HEK293 (cell line): ENCODE results near the gene C12orf57.

ENCODE experiments used
- CTCF ChIA-PET: fragments of 350-600 bp; formaldehyde crosslinking; extraction: SDS; loops from one replicate; lab custom pipeline; 2021; ENCODE audit warnings: antibody characterized with exemption; lab: Yijun Ruan, JAX
- POLR2A ChIA-PET: fragments of 300-600 bp; formaldehyde crosslinking; extraction: SDS; loops from one replicate; lab custom pipeline; 2020; ENCODE audit warnings: antibody characterized with exemption, inconsistent platforms; lab: Yijun Ruan, JAX
- H3K27ac ChIP-seq: fragments of 200-500 bp; sonication (Bioruptor generic); 2 replicates; pipeline ENCODE4 v1.5.1; 2014; ENCODE audit warnings: low read depth, low read length, control low read depth, inconsistent platforms; ENCODE audit errors: extremely low read depth
- H3K36me3 ChIP-seq, 2 experiments: fragments of 200-500 bp in 1 of 2; sonication (Bioruptor generic) in 1 of 2; 1 replicate in 1 of 2; 2 replicates in 1 of 2; pipeline ENCODE4 v1.5.1; 2014 to 2017; ENCODE audit warnings: inconsistent platforms in 2 of 2, low read length in 2 of 2; ENCODE audit not compliant: control insufficient read depth in 2 of 2, insufficient read depth in 1 of 2
- H3K4me1 ChIP-seq: fragments of 200-500 bp; sonication (Bioruptor generic); 2 replicates; pipeline ENCODE4 v1.5.1; 2014; ENCODE audit warnings: mild to moderate bottlenecking, low read length, inconsistent platforms; ENCODE audit not compliant: control insufficient read depth, insufficient read depth
- H3K4me3 ChIP-seq: 2 replicates; pipeline ENCODE4 v1.5.1; 2011; ENCODE audit warnings: low read depth, mild to moderate bottlenecking, control low read depth, low read length, moderate library complexity
- H3K9me3 ChIP-seq: fragments of 200-500 bp; sonication (Bioruptor generic); 2 replicates; pipeline ENCODE4 v1.5.1; 2014; ENCODE audit warnings: low read depth, low read length, inconsistent platforms; ENCODE audit not compliant: control insufficient read depth, insufficient read depth
- GFI1B ChIP-seq: fragments of 450-650 bp; formaldehyde crosslinking; IDR thresholded peaks from 2 replicates; pipeline ENCODE4 v1.5.1; 2016; ENCODE audit warnings: missing biosample characterization, missing genetic modification characterization
- GLIS2 ChIP-seq: fragments of 450-650 bp; formaldehyde crosslinking; IDR thresholded peaks from 2 replicates; pipeline ENCODE4 v1.5.1; 2016; ENCODE audit warnings: missing biosample characterization, missing genetic modification characterization
- HOXD13 ChIP-seq: sonication (generic); formaldehyde crosslinking; IDR thresholded peaks from 2 replicates; pipeline ENCODE4 v1.8.0; 2022; ENCODE audit warnings: missing genetic modification reagents, borderline replicate concordance
- ZBTB7A ChIP-seq: fragments of 450-650 bp; formaldehyde crosslinking; IDR thresholded peaks from 2 replicates; pipeline ENCODE4 v1.5.1; 2016; ENCODE audit warnings: low read depth, missing biosample characterization, missing genetic modification characterization
- ZFHX2 ChIP-seq: fragments of 450-650 bp; formaldehyde crosslinking; conservative IDR thresholded peaks from 2 replicates; pipeline ENCODE4 v1.5.1; 2016; ENCODE audit warnings: missing biosample characterization, missing genetic modification characterization
- ZFP37 ChIP-seq: fragments of 450-650 bp; formaldehyde crosslinking; IDR thresholded peaks from 2 replicates; pipeline ENCODE4 v1.5.1; 2016; ENCODE audit warnings: missing biosample characterization, missing genetic modification characterization
- ZFP69B ChIP-seq: fragments of 450-650 bp; formaldehyde crosslinking; IDR thresholded peaks from 2 replicates; pipeline ENCODE4 v1.5.1; 2016; ENCODE audit warnings: missing biosample characterization, missing genetic modification characterization
- ZNF140 ChIP-seq: fragments of 450-650 bp; formaldehyde crosslinking; IDR thresholded peaks from 2 replicates; pipeline ENCODE4 v1.5.1; 2016; ENCODE audit warnings: missing biosample characterization, missing genetic modification characterization
- ZNF169 ChIP-seq: fragments of 450-650 bp; formaldehyde crosslinking; IDR thresholded peaks from 2 replicates; pipeline ENCODE4 v1.5.1; 2016; ENCODE audit warnings: missing biosample characterization, missing genetic modification characterization
- ZNF19 ChIP-seq: fragments of 450-650 bp; formaldehyde crosslinking; IDR thresholded peaks from 2 replicates; pipeline ENCODE4; 2016; ENCODE audit warnings: missing biosample characterization, missing genetic modification characterization, low read depth
- ZNF223 ChIP-seq: fragments of 450-650 bp; formaldehyde crosslinking; IDR thresholded peaks from 2 replicates; pipeline ENCODE4 v1.5.1; 2016; ENCODE audit warnings: missing biosample characterization, missing genetic modification characterization
- ZNF391 ChIP-seq: fragments of 450-650 bp; formaldehyde crosslinking; IDR thresholded peaks from 2 replicates; pipeline ENCODE4 v1.5.1; 2016; ENCODE audit warnings: low read depth, missing biosample characterization, missing genetic modification characterization, borderline replicate concordance
- ZNF529 ChIP-seq: fragments of 450-650 bp; formaldehyde crosslinking; IDR thresholded peaks from 2 replicates; pipeline ENCODE4 v1.5.1; 2017; ENCODE audit warnings: missing genetic modification characterization, missing biosample characterization; ENCODE audit not compliant: insufficient replicate concordance
- ZNF626 ChIP-seq: fragments of 450-650 bp; sonication (Bioruptor Pico); formaldehyde crosslinking; IDR thresholded peaks from 2 replicates; pipeline ENCODE4 v1.5.1; 2018; ENCODE audit warnings: missing biosample characterization, missing genetic modification characterization, inconsistent platforms
- TF ChIP-seq, protein P1 (sequence below): fragments of 450-650 bp; formaldehyde crosslinking; conservative IDR thresholded peaks from 2 replicates; pipeline ENCODE4 v1.5.1; 2016; ENCODE audit warnings: low read depth, missing biosample characterization, missing genetic modification characterization
- TF ChIP-seq, protein P2 (sequence below): fragments of 450-650 bp; formaldehyde crosslinking; IDR thresholded peaks from 2 replicates; pipeline ENCODE4 v1.5.1; 2016; ENCODE audit warnings: missing biosample characterization, missing genetic modification characterization
- TF ChIP-seq, protein P3 (sequence below): fragments of 450-650 bp; formaldehyde crosslinking; IDR thresholded peaks from 2 replicates; pipeline ENCODE4 v1.5.1; 2016; ENCODE audit warnings: missing biosample characterization, missing genetic modification characterization
- TF ChIP-seq, protein P4 (sequence below): fragments of 450-650 bp; formaldehyde crosslinking; IDR thresholded peaks from 2 replicates; pipeline ENCODE4 v1.5.1; 2016; ENCODE audit warnings: missing biosample characterization, missing genetic modification characterization
- TF ChIP-seq, protein P5 (sequence below): fragments of 450-650 bp; formaldehyde crosslinking; IDR thresholded peaks from 2 replicates; pipeline ENCODE4 v1.5.1; 2016; ENCODE audit warnings: missing biosample characterization, missing genetic modification characterization
- TF ChIP-seq, protein P6 (sequence below): fragments of 450-650 bp; formaldehyde crosslinking; IDR thresholded peaks from 2 replicates; pipeline ENCODE4 v1.5.1; 2016; ENCODE audit warnings: missing biosample characterization, missing genetic modification characterization

The C12orf57 gene

DNA sequence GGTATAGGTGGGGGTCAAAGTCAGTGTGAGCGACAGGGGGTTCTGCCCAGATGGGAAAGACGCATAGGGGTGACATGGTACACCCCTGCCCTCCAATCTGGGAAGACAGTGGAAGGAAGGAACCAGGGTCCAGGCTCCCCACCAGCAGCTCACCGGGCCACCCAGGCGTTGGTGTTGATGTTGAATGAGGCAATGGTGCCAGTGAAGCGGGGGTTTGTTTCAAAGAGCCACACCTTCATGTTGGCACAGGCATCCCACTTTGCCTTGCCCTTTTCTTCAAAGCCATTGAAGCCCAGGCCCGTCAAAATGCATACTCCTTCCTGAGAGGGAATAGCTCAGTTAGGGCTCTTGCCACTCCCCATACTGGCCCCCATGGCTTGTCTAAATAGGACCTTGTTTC, 34.4 kb downstream of the C12orf57 start:
- POLR2A ChIA-PET: interaction anchor here (0.5 to 1.3 kb wide), 4 partner anchors 28 to 93 kb away, joined by 3 to 6 read pairs (median 4); partner anchors contain the start of genes LPCAT3 and LRRC23
- TF ChIP-seq ZFHX2 (tag by site-specific recombination) (no peak), ZFP69B (tag by site-specific recombination) (no peak), ZNF140 (tag by site-specific recombination) (no peak), ZNF626 (no peak), ZNF391 (tag by site-specific recombination) (no peak), ZNF529 (tag by site-specific recombination) (no peak), ZNF19 (tag by site-specific recombination) (no peak), HOXD13 (no peak), ZNF169 (no peak), GFI1B (tag by site-specific recombination) (no peak), ZBTB7A (tag by site-specific recombination) (no peak), ZNF223 (tag by site-specific recombination) (no peak), ZFP37 (tag by site-specific recombination) (no peak), GLIS2 (no peak)
- TF ChIP-seq, protein P1, sequence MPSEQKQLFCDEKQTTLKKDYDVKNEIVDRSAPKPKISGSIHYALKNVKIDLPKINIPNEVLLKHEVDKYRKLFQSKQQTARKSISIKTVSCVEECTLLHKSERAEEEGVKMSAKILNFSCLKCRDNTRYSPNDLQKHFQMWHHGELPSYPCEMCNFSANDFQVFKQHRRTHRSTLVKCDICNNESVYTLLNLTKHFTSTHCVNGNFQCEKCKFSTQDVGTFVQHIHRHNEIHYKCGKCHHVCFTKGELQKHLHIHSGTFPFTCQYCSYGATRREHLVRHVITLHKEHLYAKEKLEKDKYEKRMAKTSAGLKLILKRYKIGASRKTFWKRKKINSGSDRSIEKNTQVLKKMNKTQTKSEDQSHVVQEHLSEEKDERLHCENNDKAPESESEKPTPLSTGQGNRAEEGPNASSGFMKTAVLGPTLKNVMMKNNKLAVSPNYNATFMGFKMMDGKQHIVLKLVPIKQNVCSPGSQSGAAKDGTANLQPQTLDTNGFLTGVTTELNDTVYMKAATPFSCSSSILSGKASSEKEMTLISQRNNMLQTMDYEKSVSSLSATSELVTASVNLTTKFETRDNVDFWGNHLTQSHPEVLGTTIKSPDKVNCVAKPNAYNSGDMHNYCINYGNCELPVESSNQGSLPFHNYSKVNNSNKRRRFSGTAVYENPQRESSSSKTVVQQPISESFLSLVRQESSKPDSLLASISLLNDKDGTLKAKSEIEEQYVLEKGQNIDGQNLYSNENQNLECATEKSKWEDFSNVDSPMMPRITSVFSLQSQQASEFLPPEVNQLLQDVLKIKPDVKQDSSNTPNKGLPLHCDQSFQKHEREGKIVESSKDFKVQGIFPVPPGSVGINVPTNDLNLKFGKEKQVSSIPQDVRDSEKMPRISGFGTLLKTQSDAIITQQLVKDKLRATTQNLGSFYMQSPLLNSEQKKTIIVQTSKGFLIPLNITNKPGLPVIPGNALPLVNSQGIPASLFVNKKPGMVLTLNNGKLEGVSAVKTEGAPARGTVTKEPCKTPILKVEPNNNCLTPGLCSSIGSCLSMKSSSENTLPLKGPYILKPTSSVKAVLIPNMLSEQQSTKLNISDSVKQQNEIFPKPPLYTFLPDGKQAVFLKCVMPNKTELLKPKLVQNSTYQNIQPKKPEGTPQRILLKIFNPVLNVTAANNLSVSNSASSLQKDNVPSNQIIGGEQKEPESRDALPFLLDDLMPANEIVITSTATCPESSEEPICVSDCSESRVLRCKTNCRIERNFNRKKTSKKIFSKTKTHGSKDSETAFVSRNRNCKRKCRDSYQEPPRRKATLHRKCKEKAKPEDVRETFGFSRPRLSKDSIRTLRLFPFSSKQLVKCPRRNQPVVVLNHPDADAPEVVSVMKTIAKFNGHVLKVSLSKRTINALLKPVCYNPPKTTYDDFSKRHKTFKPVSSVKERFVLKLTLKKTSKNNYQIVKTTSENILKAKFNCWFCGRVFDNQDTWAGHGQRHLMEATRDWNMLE: no peak
- TF ChIP-seq, protein P2, sequence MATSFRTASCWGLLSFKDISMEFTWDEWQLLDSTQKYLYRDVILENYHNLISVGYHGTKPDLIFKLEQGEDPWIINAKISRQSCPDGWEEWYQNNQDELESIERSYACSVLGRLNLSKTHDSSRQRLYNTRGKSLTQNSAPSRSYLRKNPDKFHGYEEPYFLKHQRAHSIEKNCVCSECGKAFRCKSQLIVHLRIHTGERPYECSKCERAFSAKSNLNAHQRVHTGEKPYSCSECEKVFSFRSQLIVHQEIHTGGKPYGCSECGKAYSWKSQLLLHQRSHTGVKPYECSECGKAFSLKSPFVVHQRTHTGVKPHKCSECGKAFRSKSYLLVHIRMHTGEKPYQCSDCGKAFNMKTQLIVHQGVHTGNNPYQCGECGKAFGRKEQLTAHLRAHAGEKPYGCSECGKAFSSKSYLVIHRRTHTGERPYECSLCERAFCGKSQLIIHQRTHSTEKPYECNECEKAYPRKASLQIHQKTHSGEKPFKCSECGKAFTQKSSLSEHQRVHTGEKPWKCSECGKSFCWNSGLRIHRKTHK (tag by site-specific recombination): no peak
- TF ChIP-seq, protein P3, sequence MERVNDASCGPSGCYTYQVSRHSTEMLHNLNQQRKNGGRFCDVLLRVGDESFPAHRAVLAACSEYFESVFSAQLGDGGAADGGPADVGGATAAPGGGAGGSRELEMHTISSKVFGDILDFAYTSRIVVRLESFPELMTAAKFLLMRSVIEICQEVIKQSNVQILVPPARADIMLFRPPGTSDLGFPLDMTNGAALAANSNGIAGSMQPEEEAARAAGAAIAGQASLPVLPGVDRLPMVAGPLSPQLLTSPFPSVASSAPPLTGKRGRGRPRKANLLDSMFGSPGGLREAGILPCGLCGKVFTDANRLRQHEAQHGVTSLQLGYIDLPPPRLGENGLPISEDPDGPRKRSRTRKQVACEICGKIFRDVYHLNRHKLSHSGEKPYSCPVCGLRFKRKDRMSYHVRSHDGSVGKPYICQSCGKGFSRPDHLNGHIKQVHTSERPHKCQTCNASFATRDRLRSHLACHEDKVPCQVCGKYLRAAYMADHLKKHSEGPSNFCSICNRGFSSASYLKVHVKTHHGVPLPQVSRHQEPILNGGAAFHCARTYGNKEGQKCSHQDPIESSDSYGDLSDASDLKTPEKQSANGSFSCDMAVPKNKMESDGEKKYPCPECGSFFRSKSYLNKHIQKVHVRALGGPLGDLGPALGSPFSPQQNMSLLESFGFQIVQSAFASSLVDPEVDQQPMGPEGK (tag by site-specific recombination): no peak
- TF ChIP-seq, protein P4, sequence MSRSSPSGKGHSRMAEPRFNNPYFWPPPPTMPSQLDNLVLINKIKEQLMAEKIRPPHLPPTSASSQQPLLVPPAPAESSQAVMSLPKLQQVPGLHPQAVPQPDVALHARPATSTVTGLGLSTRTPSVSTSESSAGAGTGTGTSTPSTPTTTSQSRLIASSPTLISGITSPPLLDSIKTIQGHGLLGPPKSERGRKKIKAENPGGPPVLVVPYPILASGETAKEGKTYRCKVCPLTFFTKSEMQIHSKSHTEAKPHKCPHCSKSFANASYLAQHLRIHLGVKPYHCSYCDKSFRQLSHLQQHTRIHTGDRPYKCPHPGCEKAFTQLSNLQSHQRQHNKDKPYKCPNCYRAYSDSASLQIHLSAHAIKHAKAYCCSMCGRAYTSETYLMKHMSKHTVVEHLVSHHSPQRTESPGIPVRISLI (tag by site-specific recombination): no peak
- TF ChIP-seq, protein P5, sequence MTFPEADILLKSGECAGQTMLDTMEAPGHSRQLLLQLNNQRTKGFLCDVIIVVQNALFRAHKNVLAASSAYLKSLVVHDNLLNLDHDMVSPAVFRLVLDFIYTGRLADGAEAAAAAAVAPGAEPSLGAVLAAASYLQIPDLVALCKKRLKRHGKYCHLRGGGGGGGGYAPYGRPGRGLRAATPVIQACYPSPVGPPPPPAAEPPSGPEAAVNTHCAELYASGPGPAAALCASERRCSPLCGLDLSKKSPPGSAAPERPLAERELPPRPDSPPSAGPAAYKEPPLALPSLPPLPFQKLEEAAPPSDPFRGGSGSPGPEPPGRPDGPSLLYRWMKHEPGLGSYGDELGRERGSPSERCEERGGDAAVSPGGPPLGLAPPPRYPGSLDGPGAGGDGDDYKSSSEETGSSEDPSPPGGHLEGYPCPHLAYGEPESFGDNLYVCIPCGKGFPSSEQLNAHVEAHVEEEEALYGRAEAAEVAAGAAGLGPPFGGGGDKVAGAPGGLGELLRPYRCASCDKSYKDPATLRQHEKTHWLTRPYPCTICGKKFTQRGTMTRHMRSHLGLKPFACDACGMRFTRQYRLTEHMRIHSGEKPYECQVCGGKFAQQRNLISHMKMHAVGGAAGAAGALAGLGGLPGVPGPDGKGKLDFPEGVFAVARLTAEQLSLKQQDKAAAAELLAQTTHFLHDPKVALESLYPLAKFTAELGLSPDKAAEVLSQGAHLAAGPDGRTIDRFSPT (tag by site-specific recombination): no peak
- TF ChIP-seq, protein P6, sequence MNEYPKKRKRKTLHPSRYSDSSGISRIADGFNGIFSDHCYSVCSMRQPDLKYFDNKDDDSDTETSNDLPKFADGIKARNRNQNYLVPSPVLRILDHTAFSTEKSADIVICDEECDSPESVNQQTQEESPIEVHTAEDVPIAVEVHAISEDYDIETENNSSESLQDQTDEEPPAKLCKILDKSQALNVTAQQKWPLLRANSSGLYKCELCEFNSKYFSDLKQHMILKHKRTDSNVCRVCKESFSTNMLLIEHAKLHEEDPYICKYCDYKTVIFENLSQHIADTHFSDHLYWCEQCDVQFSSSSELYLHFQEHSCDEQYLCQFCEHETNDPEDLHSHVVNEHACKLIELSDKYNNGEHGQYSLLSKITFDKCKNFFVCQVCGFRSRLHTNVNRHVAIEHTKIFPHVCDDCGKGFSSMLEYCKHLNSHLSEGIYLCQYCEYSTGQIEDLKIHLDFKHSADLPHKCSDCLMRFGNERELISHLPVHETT (tag by site-specific recombination): no peak
- Histone ChIP-seq H3K4me3 (no peak overlapping the region), H3K27ac (no peak overlapping the region), H3K9me3 (no peaks in the 10 kb centered on the region), H3K36me3 (peaks cover 23 to 93% of the 10 kb centered on the region in 2 experiments), H3K4me1 (no peaks in the 10 kb centered on the region)
- CTCF ChIA-PET: interaction anchor here (0.6 to 1.6 kb wide), 4 partner anchors 17 to 229 kb away, joined by 3 to 4 read pairs (median 3); no protein-coding TSS in a partner anchor
